Activated naive CD4-positive, alpha-beta T cell (primary cell): ENCODE results near the gene STRBP.
"Not testable (repeated sequence)": the region's sequence is repeated elsewhere in the genome, so short reads cannot be mapped to it uniquely, and the experiment has no call there.

Source experiments
- DNase-seq, 4 experiments: peaks; one replicate each; lab custom pipeline; 2025; lab: John Stamatoyannopoulos, UW

The STRBP gene

GRCh38 chr9:123283048-123283408, 14.6 kb upstream of the STRBP start:
- DNase-seq: no peak

- no peak for DNase-seq
Observed at GRCh38 chr9:123282362-123283047, 14.1 kb upstream of the STRBP start.

- no peak for DNase-seq
Observed at GRCh38 chr9:123281659-123282350, 13.4 kb upstream of the STRBP start.

GRCh38 chr9:123278879-123279493, 10.6 kb upstream of the STRBP start:
- not testable (repeated sequence) for DNase-seq

GRCh38 chr9:123278361-123278760, 10.0 kb upstream of the STRBP start:
- DNase-seq: no peak

- no peak for DNase-seq
Observed at GRCh38 chr9:123276551-123276950, 8.2 kb upstream of the STRBP start.

- DNase-seq: not testable (repeated sequence)
Observed at GRCh38 chr9:123271133-123271532, 2.7 kb upstream of the STRBP start.

- DNase-seq: no peak
Observed at GRCh38 chr9:123269281-123269680, 895 bp upstream of the STRBP start.

GRCh38 chr9:123268199-123268464, 254 bp downstream of the STRBP start:
- DNase-seq: no peak

GRCh38 chr9:123267481-123268198, 746 bp downstream of the STRBP start:
- peak in 1 of 4 experiments; percentile 29 for DNase-seq

- no peak for DNase-seq
Observed at GRCh38 chr9:123266655-123267399, 1.6 kb downstream of the STRBP start.

GRCh38 chr9:123265833-123266232, 2.6 kb downstream of the STRBP start:
- DNase-seq: no peak

- DNase-seq: no peak
Observed at GRCh38 chr9:123263227-123263626, 5.2 kb downstream of the STRBP start.

- DNase-seq: no peak
Observed at GRCh38 chr9:123262338-123262737, 6.0 kb downstream of the STRBP start.

- DNase-seq: no peak
Observed at GRCh38 chr9:123261006-123261677, 7.2 kb downstream of the STRBP start.

- no peak for DNase-seq
Observed at GRCh38 chr9:123260340-123260739, 8.0 kb downstream of the STRBP start.

- DNase-seq: no peak
Observed at GRCh38 chr9:123257276-123257675, 11.1 kb downstream of the STRBP start.

- DNase-seq: no peak
Observed at GRCh38 chr9:123255718-123256117, 12.7 kb downstream of the STRBP start.

- no peak for DNase-seq
Observed at GRCh38 chr9:123253204-123253603, 15.2 kb downstream of the STRBP start.

- DNase-seq: no peak
Observed at GRCh38 chr9:123251741-123252140, 16.6 kb downstream of the STRBP start.

- DNase-seq: no peak
Observed at GRCh38 chr9:123251324-123251723, 17.1 kb downstream of the STRBP start.

- no peak for DNase-seq
Observed at GRCh38 chr9:123250504-123250903, 17.9 kb downstream of the STRBP start.
